ENCODE measurements around the gene TMEM62. TPM values are rescaled to one million over a fixed set of nuclear protein-coding genes. Genes with fewer than 3 reads are reported as not detected.

The TMEM62 gene
- total and polyA plus RNA-seq, 2 donors from 2014 or later, result 14.7 to 31.2 TPM

DNA sequence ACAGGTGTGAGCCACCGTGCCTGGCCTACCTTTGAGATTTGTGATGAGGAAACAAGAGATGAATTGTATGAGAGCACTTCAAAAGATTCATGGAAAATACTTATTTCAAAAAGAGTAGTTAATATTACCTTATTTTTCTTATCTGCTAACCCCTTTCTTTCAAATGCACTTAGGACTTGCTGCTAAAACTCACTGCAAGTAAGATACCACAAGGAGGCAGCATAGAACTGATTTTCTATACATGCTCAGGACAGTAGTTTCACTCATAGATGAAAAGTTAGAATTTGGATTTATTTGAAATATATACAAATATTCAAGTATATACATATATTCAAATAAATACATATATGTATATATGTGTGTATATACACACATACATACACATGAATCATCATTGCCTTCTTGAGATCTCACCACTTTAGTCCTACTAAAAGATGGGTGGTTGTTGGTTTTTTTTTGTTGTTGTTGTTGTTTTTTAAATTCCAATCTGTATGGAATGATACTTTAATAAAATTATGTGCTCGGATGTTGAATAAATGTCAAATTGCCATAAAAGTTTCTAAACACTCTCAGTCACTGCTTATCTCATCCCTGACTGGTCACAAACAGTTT, 54.3 kb downstream of the TMEM62 start:
- Histone ChIP-seq H3K27ac (ENCODE audit: low read depth in 2 of 2, low read length in 2 of 2) (no peak overlapping the region), H3K27me3 (ENCODE audit: control insufficient read depth, insufficient read depth, low read length) (no peaks in the 10 kb centered on the region), H3K9me3 (ENCODE audit: control insufficient read depth in 2 of 3, insufficient read depth in 1 of 3, low read length in 3 of 3) (no peaks in the 10 kb centered on the region), H3K9ac (ENCODE audit: low read length in 3 of 3) (no peak overlapping the region), H3K4me1 (ENCODE audit: control insufficient read depth in 2 of 3, insufficient read depth in 2 of 3, low read depth in 1 of 3, low read length in 3 of 3) (peaks cover 0 to 3% (median 0%) of the 10 kb centered on the region in 3 donors), H3K4me3 (ENCODE audit: low read length in 3 of 3) (no peak overlapping the region), H3K36me3 (ENCODE audit: control insufficient read depth in 2 of 3, insufficient read depth in 3 of 3, low read length in 3 of 3) (peaks cover 2 to 26% (median 24%) of the 10 kb centered on the region in 3 donors)
- intact Hi-C loops (cut with DNase I), result no loop called here
- TF ChIP-seq, protein P1, sequence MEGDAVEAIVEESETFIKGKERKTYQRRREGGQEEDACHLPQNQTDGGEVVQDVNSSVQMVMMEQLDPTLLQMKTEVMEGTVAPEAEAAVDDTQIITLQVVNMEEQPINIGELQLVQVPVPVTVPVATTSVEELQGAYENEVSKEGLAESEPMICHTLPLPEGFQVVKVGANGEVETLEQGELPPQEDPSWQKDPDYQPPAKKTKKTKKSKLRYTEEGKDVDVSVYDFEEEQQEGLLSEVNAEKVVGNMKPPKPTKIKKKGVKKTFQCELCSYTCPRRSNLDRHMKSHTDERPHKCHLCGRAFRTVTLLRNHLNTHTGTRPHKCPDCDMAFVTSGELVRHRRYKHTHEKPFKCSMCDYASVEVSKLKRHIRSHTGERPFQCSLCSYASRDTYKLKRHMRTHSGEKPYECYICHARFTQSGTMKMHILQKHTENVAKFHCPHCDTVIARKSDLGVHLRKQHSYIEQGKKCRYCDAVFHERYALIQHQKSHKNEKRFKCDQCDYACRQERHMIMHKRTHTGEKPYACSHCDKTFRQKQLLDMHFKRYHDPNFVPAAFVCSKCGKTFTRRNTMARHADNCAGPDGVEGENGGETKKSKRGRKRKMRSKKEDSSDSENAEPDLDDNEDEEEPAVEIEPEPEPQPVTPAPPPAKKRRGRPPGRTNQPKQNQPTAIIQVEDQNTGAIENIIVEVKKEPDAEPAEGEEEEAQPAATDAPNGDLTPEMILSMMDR (IDR thresholded peaks at IDR 0.05; ENCODE audit: borderline replicate concordance, extremely low read depth, insufficient read depth), result peak; percentile 54
- DNase-seq (peak in 2 of 5 donors; percentile 17 to 29), FAIRE-seq (peak; percentile 80)

DNA sequence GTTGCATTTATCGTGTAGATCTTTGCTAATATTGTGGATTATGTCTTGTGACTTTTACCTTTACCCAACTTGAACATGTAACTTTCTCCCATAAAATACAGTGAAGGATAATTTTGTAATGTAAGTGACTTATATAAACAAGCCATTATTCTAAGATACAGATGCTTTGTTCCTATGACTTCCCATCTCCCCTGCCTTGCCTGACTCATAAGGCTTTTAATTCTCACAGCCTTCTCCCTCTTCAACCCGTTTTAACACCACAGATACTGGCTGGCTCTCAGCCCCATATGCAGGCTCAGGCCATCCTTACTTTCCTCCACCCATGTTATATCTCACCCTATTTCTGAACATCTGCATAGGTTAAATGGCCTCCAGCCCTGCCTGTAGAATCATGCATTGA, 55.9 kb downstream of the TMEM62 start:
- peaks cover 2 to 31% (median 30%) of the 10 kb centered on the region in 3 donors for H3K36me3 ChIP-seq (ENCODE audit: control insufficient read depth in 2 of 3, insufficient read depth in 3 of 3, low read length in 3 of 3)

DNA sequence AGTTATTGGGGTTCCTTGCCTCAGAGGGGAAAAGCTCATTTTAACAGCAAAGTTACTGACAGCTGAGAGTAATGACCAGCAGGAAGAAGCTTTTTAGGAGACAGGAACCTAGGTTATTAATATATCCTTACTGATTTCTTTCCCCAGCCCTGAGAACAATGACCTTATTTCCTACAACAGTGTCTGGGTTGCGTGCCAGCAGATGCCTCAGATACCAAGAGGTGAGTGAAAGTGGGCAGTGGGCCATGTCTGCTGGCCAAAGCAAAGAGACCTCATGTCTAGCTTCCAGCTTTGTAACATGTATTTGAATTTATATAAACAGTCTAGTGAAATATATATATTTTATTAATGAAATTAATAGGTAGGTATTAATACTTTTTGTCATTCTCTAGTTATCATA, 56.8 kb downstream of the TMEM62 start:
- Histone ChIP-seq H3K9me3 (ENCODE audit: control insufficient read depth in 2 of 3, insufficient read depth in 1 of 3, low read length in 3 of 3) (no peaks in the 10 kb centered on the region), H3K9ac (ENCODE audit: low read length in 3 of 3) (no peak overlapping the region), H3K4me1 (ENCODE audit: control insufficient read depth in 2 of 3, insufficient read depth in 2 of 3, low read depth in 1 of 3, low read length in 3 of 3) (peaks cover 0 to 3% (median 0%) of the 10 kb centered on the region in 3 donors), H3K27ac (ENCODE audit: low read depth in 2 of 2, low read length in 2 of 2) (no peak overlapping the region), H3K4me3 (ENCODE audit: low read length in 3 of 3) (no peak overlapping the region), H3K36me3 (ENCODE audit: control insufficient read depth in 2 of 3, insufficient read depth in 3 of 3, low read length in 3 of 3) (peaks cover 2 to 40% (median 36%) of the 10 kb centered on the region in 3 donors), H3K27me3 (ENCODE audit: control insufficient read depth, insufficient read depth, low read length) (no peaks in the 10 kb centered on the region)
- FAIRE-seq, result no peak
- DNase-seq, result peak in 1 of 5 donors; percentile 11
- intact Hi-C loops (cut with DNase I), result no loop called here
- TF ChIP-seq, protein P1 (IDR thresholded peaks at IDR 0.05; ENCODE audit: borderline replicate concordance, extremely low read depth, insufficient read depth), result no peak

More for the DNA sequence above, 55.9 kb downstream of the TMEM62 start:
- DNase-seq, result no peak
- no peak for FAIRE-seq
- H3K4me1 ChIP-seq (ENCODE audit: control insufficient read depth in 2 of 3, insufficient read depth in 2 of 3, low read depth in 1 of 3, low read length in 3 of 3), result peaks cover 0 to 3% (median 0%) of the 10 kb centered on the region in 3 donors
- H3K9me3 ChIP-seq (ENCODE audit: control insufficient read depth in 2 of 3, insufficient read depth in 1 of 3, low read length in 3 of 3), result no peaks in the 10 kb centered on the region
- no peak overlapping the region for H3K27ac ChIP-seq (ENCODE audit: low read depth in 2 of 2, low read length in 2 of 2)
- intact Hi-C loops (cut with DNase I), result no loop called here
- H3K27me3 ChIP-seq (ENCODE audit: control insufficient read depth, insufficient read depth, low read length), result no peaks in the 10 kb centered on the region
- no peak overlapping the region for H3K4me3 ChIP-seq (ENCODE audit: low read length in 3 of 3)
- TF ChIP-seq, protein P1 (IDR thresholded peaks at IDR 0.05; ENCODE audit: borderline replicate concordance, extremely low read depth, insufficient read depth), result no peak
- no peak overlapping the region for H3K9ac ChIP-seq (ENCODE audit: low read length in 3 of 3)

Measured in kidney (tissue), 14 donors.